Keratinocyte (primary cell): Measurements from ENCODE around the gene PRSS50.

Source experiments
- CTCF ChIP-seq, 3 experiments: IDR thresholded peaks in 1 of 3; conservative IDR thresholded peaks in 1 of 3; optimal IDR thresholded peaks in 1 of 3; 2 replicates in 2 of 3; 3 replicates in 1 of 3; pipeline versions ENCODE3 to v1.5.1; 2011; ENCODE audit warnings: low read length in 3 of 3, mild to moderate bottlenecking in 3 of 3, moderate library complexity in 2 of 3, control low read depth in 1 of 3, inconsistent platforms in 1 of 3; ENCODE audit not compliant: insufficient read depth in 2 of 3; ENCODE audit errors: extremely low read depth in 1 of 3
- EZH2 ChIP-seq: IDR thresholded peaks from one replicate; pipeline ENCODE4 v1.6.1; 2012; ENCODE audit warnings: inconsistent platforms, mild to moderate bottlenecking, low read length, moderate library complexity

DNA sequence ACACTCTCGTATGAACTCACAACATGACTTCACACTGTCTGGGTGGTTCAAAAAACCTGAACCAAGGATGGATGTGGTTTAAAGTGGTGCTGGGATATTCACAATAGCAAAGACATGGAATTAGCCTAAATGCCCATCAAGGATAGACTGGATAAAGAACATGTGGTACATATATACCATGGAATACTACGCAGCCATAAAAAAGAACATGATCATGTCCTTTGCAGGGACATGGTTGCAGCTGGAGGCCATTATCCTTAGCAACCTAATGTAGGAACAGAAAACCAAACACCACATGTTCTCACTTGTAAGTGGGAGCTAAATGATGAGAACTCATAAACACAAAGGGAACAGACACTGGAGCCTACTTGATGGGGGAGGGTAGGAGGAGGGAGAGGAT, 3.3 kb upstream of the PRSS50 start:
- TF ChIP-seq CTCF (optimal IDR thresholded peaks at IDR 0.05 in 1 of 3, IDR thresholded peaks at IDR 0.05 in 1 of 3, conservative IDR thresholded peaks at IDR 0.05 in 1 of 3; ENCODE audit: extremely low read depth in 1 of 3, insufficient read depth in 2 of 3, low read length in 3 of 3): no peak
- no peak for TF ChIP-seq EZH2
